SH-SY5Y (cell line): ENCODE data around the gene RRN3.

Source experiments
- GATA2 ChIP-seq: IDR thresholded peaks from 2 replicates; pipeline ENCODE4 v1.6.1; 2011; ENCODE audit warnings: mild to moderate bottlenecking, low read depth, low read length

Gene RRN3

DNA sequence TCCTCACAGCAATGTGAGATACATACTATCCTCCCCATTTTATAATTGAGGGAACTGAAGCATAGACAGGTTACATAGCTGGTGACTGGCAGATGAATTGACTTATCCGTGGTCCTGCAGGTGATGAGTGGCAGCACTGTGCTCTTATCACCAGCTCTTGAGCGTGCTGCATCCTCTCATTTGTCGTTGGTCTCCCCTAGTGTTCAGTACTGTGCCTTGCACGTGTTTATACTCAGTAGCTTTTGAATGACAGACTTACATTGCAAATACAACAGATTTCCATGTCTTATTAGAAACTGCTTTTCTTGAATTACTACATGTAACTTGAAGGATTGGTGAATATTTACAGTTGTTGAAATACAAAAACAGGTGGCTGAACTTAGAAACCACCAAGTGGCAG is 71.9 kb downstream of the RRN3 start:
- peak; percentile 21; the same call in 1 of the 2 replicates for TF ChIP-seq GATA2

DNA sequence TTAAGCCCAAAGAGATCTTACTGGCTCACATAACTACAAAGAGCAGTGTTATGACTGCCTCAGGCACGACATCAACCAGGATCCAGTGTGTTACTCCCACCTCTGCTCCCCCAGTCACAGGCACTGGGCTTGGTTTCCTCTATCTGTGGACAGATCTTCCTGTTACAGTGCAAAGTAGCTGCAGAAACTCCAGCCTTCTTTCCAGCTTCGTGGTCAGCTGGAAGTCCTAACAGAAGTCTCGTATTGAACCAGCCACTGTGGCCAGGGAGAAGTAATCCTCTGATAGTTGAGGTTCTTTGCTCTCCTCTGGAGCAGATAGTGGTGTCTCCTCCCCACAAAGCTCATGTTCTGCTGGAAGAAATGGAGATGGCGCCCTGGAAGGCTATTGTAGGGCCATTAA is 77.7 kb downstream of the RRN3 start:
- TF ChIP-seq GATA2: peak; percentile 52; the same call in 1 of the 2 replicates
